Activated CD4-positive, CD25-positive, alpha-beta regulatory T cell (primary cell): ENCODE measurements around the gene ZNF32.
"Not testable (repeated sequence)": the region's sequence is repeated elsewhere in the genome, so short reads cannot be mapped to it uniquely, and the experiment has no call there.

ENCODE experiments used
- DNase-seq, 4 experiments: peaks; one replicate each; lab custom pipeline; 2025; lab: John Stamatoyannopoulos, UW

ZNF32 gene

GRCh38 chr10:43627942-43628341, 20.7 kb downstream of the ZNF32 start:
- DNase-seq, result no peak

DNA sequence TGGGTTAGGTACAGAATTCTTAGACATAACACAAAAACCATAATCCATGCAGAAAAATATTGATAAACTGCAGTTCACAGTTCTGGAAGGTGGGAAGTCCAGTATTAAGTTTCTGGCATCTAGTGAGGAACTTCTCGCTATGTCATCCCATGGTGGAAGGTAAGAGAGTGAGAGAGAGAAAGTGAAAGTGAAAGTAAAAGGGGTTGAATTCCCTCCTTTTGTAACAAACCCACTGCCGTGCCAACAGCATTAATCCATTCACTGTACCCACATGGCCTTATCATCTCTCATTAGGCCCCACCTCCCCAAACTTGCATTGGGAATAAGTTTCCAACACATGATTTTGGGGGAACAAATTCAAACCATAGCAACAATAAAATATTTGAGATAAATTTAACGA, 25.3 kb downstream of the ZNF32 start:
- no peak for DNase-seq

DNA sequence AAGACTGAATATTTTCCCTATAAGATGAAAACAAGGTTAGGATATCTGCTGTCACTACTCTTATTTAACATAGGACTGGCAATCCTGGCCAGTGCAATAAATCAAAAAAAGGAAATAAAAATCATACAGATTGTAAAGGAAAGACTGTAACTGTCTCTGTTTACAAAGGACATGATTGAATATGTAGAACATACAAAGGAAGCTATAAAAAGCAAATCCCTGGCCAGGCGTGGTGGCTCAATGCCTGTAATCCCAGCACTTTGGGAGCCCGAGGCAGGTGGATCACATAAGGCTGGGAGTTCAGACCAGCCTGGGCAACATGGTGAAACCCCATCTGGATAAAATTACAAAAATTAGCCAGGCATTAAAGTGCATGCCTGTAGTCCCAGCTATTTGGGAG, 26.6 kb downstream of the ZNF32 start:
- no peak for DNase-seq

DNA sequence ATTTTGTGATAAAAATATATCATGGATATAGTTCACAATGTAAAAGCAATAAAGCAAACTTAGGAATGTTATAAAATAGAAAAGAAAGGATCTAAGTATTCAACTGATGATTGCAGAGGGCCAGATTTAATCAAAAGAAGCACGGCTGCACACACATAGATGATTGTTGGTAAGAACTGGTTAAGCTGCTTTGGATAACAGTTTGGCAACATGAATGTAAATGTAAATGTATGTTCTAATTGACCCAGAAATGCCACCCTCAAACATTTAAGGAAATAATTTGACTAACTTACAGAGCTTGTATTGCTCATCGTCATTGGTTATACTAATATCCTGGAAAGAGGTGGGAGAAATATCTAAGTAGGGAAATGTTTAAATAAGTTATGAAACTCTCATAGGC, 29.3 kb downstream of the ZNF32 start:
- no peak for DNase-seq

DNA sequence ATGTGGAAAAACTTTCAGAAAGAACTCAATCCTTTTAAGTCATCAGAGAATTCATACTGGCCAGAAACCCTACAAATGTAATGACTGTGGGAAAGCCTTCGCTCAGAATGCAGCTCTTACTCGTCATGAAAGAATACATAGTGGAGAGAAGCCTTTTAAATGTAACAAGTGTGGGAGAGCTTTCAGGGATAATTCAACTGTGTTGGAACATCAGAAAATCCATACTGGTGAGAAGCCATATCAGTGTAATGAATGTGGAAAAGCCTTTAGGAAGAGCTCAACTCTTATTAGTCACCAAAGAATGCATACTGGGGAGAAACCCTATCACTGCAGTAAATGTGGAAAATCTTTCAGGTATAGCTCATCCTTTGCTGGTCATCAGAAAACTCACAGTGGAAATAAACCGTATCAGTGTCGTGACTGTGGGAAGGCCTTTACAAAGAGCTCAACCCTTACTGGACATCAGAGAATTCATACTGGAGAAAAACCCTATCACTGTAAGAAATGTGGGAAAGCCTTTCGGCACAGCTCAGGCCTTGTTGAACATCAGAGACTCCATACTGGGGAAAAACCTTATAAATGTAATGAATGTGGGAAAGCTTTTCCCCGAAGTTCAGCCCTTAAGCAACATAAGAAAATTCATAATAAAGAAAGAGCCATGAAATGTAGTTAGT, 31.8 kb downstream of the ZNF32 start:
- DNase-seq, result no peak

DNA sequence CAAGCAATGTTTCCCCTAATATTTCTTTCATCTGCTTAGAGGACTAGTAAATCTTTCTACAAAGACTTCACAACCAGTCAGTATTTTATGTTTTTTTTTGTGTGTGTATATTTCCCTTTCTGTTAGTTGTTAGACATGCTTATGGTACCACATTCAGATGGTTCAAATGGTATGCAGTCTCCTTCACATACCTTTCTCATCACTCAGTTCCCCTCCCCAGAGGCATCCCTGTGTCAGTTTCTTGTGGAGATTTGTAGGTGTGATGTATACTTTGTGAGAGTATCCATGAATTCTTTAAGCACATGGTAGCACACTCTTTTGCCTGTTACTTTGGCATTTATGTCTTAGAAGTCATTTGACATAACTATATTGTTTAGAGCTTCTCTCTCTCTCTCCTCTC, 38.0 kb downstream of the ZNF32 start:
- DNase-seq, result no peak

DNA sequence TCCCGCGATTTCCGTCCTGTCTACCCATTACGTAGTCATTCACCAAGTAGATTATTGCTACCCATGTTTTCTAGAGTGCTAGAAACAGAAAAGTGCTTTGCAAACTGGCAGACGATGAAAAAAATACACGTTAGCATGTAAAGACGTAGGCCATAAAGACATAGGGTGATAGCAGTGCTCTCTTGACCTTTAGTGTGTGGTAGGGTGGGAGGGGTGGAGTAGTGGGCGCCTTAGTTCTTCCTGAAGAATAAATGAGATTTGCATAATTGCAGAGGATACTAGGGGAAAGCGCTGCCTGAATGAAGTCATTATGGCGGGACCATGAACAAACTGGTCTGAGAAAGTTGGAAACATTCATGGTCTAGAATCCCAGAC, 41.5 kb downstream of the ZNF32 start:
- DNase-seq, result no peak

DNA sequence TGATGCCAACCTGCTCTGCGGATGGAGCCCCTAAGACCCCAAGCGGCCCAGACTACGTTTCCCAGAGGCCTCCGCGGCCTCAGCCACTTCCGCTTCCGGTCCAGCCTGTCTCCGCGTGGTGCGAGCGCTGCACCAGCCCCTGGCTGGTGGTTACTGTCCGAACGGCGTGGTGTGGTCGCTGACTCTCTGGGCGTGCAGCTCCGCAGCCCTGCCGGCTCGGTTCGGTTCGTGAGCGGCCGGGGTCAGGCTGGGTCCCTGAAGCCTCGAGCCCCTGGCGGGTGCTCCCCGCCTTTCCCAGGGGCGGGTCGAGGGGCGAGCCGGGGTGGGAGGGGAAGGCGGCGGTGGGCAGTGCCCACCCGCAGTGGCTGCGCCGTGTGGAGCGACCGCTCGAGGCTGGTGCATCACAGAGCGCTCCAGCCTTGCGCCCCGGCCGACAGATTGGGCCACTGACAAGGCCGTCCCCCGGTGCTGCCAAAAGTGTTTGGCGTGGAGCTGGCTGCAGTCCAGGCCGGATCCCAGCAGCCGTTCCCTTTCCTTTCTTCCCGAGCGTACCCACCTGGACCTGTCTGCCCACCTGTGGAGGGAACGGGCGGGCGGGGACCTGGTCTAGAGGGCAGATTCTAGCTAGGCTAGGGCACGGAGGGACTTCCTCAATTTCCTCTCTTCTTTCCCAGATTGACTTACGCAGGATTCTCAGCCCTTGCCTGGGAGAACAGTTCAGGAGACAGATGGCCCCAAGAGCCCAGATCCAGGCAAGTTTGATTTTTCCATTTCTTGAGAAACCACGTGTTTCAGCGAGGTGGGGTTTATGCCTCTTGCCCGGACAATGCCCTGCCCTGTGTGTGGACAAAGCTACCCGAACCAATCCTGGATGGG, 42.1 kb downstream of the ZNF32 start, which contains the start of gene ZNF485:
Gene ZNF485 (plus strand): TSS at position 116 of the 876 bp plus-strand sequence. CDS start 613 bp downstream, at position 729.
- DNase-seq, result peak; percentile 33 to 61 (median 41)

DNA sequence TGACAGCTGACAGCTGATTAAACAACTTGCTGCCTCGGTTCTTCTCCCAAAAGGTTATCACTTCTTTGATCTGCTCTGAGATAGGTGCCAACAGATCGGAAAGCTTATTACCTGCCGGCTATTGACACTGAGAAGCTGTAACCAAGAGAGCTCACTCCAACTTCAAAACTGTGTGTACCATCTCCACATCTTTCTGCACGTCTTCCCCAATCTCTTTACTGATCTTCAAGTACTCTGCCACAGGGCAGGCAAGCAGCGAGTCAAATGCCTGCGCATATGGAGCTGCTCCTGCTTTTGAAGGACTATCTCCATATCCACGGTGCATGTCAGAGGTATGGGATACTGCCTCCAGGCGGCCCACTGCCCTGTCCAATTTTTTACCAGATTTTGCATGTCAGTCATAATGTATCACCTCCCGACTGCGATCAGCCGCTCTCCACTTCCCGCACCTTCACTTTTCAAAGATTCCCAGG, 42.8 kb downstream of the ZNF32 start:
- no peak for DNase-seq

DNA sequence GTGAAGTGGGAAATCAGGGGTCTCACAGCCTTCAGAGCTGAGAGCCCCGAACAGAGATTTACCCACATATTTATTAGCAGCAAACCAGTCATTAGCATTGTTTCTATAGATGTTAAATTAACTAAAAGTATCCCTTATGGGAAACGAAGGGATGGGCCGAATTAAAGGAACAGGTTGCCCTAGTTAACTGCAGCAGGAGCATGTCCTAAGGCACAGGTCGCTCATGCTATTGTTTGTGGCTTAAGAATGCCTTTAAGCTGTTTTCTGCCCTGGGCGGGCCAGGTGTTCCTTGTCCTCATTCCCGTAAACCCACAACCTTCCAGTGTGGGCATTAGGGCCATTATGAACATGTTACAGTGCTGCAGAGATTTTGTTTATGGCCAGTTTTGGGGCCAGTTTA, 47.1 kb downstream of the ZNF32 start:
- DNase-seq, result not testable (repeated sequence)

- DNase-seq, result no peak
Observed at GRCh38 chr10:43599333-43599732, 49.3 kb downstream of the ZNF32 start.

- DNase-seq, result no peak
Observed at GRCh38 chr10:43598446-43598845, 50.2 kb downstream of the ZNF32 start.

- DNase-seq, result no peak
Observed at GRCh38 chr10:43596546-43596945, 52.1 kb downstream of the ZNF32 start.

DNA sequence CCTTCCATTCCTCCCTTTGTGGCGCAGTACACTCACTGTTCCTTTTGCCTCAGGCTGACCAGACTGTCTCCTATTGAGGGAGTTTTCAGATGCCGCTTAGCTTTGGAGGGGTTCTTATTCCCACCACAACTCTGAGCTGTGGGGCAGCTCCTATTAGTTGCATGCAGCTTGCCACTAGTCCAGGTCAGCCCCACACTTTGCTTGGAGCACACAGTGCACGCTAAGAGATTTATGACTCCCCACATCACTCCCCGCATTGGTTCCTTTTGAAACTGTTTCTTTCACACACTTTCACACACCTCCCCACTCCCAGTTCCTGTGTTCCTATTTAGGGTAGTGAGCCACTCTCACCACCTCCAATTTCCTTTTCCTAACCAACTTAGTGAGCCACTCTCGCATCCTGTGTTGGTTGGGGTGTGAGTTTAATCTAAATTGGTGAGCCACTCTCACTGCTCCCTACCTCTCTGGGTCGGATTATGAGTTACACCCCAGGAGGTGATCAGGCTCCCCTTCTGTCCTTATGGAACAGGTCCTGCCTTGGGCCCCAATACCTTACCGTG, 52.9 kb downstream of the ZNF32 start:
- DNase-seq, result no peak

- no peak for DNase-seq
Observed at GRCh38 chr10:43594944-43595589, 53.6 kb downstream of the ZNF32 start.
